GM21825 (cell line): ENCODE measurements around the gene ZNF732.
A peak's percentile ranks its signal among the peaks of the same experiment; 100 is the strongest.
"Not testable (repeated sequence)": the region's sequence is repeated elsewhere in the genome, so short reads cannot be mapped to it uniquely, and the experiment has no call there.

ENCODE experiments used
- ATAC-seq: cut with Tn5 transposase; IDR thresholded peaks from one replicate; pipeline ENCODE4 v1.9.1; 2021; ENCODE audit warnings: mild to moderate bottlenecking, moderate library complexity; ENCODE audit not compliant: unreplicated experiment

Gene ZNF732

DNA sequence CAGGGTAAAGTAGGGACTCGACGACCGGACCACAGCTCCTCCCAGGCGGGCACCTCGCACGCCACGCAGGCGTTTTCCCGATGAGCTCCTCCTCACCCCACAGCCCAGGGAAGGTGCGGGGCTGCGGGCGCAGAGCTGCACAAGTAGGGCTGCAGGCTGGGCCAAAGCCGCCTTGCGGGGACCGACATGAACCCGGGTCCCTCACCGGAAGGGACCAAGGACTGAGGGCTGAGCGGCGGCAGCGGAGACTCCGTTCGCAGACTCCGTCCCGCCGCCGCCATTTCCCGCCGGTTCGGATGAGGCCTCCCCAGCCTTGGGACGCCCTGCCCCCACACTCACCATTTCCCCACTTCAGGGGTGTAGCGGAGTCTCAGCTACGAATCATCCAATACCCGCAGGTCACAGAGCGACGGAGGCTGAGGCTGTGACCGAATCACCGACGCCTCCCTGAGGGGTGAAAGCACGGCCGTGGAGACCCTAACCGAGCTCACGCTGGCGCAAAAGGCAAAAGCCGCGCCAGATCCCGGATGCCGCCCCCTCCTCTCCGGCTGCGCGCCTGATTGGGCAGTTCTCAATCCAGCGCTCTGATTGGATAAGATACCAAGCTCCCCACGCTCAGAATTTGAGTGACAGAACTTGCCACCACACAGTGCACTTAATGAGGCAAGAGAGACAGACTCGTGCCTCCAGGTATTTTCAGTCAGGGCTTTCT, at the start of gene ZNF732:
ZNF732 (minus strand) TSS at position 506 of the 712 bp plus-strand sequence; CDS start at position 342, 164 bp downstream.
- ATAC-seq = no peak

DNA sequence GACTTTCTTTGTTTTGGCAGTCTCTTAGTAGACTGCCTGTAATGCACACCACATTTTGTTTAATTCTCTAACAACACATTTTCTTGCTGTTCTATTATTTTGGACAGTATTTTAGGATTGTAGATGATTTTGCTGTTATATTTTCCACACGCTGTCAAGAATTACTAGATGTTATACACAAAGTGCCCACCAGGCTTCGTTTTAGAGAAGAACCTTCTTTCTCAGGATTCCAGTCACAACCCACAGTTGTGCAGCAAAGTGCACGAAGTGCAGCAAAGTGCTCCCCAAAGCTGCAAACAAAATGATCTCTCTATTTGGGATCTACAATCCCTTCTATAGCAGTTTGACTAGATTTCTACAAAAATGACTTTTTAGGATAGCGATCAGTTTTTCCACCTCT, 34.7 kb upstream of the ZNF732 start:
- ATAC-seq = no peak

DNA sequence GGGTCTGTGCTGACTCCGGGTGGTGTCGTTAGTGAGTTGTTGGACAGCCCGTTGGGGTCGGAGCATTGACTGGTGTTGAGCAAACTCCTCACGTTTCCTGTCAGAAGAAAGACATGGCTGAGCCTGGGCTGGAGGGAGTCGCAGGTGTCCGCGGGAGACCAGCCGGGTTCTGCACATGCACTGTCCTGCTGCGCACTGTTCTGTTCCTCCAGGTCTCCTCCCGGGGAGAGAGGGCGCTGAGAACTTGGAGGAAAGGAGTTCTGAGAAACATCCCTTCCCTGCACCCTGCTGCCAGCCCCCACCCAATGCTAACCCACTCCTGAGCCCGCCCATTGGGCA, 33.5 kb upstream of the ZNF732 start:
- ATAC-seq = no peak

DNA sequence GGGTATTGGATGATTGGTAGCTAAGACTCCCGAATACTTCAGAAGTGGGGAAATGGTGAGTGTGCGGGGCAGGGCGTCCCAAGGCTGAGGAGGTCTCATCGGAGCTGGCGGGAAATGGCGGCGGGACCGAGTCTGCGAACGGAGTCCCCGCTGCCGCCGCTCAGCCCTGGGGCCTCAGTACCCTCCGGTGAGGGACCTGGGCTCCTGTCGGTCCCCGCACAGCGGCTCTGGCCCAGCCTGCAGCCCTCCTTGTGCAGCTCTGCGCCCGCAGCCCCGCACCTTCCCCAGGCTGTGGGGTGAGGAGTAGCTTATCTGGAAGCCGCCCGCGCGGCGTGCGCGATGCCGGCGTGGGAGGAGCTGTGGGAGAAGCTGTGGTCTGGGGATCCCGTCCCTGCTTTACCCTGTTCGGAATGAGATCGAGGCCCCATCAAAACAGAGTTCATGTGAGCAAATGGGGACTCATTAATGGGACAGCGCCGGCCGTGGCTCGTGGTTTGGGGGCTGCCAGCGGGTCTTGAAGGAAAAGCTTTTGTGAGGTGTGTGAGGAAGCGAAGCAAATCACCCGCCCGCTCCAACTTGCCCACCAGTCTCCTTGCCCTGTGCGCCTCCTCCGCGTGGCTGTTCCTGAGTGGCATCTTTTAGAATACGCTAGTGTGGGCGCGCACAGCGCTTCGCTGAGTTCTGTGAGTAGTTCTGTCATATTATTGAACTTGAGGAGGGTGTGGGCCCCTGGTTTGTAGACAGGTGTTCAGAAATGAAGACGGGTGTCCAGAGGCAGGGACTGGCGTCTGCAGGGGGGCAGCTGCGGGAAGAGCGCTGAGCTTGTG, 32.9 kb upstream of the ZNF732 start:
- peak; percentile 25 for ATAC-seq

DNA sequence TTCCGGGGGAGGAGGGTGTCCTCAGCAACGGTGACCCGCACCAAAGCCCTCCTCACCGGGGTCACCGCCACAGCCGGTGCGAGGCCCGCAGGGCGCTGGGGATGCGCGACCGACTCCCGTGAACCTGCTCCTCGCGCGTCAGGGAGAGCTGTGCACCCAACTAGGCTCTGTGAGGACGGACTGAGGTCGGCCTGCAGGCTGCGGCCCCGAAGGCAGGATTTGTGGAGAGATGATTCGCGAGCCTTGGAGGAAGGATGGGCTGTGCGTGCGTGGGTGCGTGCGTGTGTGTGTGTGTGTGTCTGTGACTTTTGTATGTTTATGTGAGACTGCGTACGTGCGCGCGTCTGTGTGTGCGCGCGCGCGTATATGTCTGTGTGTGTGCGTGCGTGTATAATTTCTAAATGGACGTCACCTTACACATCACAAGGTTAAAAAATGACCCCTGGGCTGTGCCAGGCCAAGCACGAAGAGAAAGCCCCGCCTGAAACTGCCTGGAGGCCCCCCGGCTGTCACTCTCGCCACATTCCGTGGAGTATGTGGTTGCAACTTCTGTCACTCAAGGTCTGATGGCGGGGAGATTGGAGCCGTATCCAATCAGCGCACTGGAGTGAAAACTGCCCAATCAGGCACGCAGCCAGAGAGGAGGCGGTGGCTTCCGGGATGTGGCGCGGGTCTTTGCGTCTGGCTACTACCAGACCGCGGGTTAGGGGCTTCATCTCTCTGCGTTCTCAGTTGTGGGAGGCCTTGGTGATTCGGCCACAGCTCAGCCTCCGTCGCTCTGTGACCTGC, 32.1 kb upstream of the ZNF732 start, which contains the start of gene ZNF141:
ZNF141 (plus strand) TSS at position 672 of the 789 bp plus-strand sequence. CDS start 170 bp downstream, outside the sequence.
- ATAC-seq = peak; percentile 92

DNA sequence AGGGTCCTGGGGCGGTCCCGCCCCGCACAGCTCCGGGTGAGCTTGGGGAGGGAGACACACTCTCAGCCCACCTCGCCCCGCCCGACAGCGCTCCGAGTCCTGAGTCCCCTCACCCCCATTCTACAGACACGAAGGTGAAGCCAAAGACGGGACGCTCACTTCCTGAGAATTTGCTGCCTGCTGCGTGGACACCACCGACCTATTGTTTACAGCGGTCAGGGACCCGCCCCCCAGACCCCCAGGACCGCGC, 31.5 kb upstream of the ZNF732 start:
- ATAC-seq = no peak

DNA sequence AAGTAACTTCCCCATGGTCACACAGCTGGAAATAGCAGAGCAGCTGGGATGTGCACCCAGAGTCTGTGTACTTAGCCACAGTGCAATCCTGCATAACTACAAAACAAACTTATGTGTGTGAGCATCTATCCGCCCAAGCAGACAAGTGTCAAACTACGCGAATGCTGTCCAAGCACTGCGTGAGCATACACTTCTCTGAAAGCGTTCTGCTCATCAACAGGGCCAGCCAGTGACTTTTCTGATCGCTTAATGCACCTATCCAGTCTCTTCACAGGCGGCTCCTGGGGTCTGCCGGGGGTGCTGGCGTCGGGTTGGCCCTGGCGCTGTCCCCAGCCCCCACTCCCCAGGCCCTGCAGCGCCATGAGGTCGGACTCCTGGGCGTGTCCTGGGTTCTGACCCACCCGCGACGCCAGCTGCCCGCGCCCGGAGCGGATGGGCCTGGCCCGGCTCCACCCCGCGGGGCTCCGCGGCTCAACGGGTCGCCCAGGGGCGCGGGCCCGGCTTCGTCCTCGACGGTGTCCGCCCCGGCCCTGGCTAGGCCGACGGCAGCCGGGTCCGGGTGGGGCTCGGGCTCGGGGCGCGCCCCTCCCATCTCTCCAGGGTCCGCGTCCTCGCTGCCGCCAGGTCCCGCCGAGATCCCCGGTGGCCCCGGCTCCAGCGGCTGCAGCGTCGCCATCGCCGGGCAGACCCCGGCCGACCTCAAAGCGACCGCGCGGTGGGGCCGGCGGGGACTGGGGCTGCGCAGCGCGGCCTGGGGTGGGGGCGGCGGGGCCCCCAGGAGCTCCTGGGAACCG, 31.0 kb upstream of the ZNF732 start:
- ATAC-seq = peak; percentile 3

DNA sequence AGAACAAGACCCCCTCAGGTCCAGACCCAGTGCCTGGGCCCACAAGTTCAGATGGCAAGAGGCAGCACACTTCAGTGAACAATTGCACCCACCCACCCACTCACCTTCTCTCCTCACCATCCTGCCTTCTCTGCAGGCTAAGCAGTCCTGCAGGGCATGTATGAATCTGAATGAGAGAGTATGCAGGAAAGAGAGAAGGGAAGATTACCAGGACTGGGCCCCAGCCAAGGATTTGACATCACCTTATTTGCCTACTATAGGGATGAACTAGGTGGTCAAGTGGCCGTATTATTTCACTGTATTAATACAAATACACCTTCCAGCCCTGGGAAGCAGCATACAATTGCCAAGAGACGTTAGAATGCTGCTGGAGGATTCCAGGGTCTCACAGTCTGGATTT, 30.2 kb upstream of the ZNF732 start:
- ATAC-seq = no peak

DNA sequence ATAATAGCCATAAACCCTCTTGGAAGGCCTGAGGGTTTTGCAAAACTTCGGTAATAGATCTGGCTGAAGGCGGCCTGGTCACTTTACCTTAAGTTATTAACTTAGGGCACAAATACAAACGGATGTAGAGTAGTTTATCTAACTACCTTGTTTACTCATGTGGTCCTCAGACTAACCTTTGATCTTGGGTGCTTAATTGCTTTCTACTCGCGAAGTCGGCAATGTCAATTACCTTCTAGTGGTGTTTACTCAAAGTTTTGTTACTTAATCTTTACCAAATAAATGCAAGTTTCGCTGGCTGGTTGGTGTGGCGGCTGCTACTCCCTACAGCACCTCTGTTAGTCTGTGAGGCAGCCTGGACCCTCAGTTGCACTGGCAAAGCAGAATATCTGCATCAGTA, 23.5 kb upstream of the ZNF732 start:
- ATAC-seq = no peak

DNA sequence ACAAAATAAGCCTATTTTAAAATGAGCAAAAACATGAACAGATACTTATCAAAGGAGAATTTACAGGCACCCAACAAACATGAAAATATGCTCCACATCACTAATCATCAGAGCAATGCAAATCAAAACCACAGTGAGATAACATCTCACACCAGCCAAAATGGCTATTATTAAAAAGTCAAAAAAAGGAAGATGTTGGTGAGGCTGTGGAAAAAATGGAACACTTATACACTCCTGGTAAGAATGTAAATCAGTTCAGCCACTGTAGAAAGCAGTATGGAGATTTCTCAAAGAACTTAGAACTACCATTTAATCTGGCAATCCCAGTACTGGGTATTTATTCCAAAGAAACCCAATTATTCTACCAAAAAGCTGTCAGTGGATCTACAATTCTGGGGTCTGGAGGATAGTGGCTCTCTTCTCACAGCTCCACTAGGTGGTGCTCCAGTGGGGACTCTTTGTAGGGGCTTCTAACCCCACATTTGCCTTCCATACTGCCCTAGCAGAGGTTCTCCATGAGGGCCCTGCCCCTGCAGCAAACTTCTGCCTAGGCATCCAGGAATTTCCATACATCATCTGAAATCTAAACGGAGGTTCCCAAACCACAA, 9.1 kb upstream of the ZNF732 start:
- ATAC-seq = no peak

DNA sequence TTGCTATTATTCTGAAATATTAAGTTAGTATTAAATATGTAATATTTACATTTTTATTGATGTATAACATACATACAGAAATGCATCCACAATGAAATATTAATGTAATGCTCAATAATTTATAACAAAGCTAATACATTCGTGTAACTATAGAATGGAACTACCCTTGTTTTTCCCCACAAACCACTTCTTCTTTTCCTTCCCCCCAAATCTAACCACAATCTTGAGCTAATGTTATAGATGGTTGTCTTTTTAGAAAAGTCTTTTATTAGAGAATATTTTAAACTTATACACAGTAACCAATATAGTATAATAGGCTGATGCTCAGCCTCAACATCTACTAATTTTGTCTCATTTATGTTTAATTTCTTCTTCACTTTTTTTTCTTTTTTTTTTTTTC, 4.5 kb upstream of the ZNF732 start:
- no peak for ATAC-seq

DNA sequence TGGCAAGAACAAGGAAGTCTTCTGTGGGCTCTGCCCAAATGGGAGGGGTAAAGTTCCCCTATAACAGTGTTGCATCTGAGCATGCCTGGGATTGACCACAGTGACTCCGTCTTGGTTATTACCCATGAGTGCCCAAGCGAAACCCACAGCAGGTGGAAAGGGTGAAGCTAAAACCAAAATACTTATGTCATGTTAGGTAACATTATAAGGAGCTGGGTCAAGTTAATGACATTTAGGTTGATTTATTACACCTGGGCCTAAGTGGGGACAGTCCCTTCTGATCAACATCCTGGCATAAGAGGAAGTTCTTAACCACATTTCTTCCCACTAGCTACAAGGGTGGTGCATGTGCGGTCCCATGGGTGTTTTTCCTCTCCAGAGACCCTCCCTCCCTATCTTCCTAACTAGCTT, 1.3 kb upstream of the ZNF732 start:
- ATAC-seq = peak; percentile 77

DNA sequence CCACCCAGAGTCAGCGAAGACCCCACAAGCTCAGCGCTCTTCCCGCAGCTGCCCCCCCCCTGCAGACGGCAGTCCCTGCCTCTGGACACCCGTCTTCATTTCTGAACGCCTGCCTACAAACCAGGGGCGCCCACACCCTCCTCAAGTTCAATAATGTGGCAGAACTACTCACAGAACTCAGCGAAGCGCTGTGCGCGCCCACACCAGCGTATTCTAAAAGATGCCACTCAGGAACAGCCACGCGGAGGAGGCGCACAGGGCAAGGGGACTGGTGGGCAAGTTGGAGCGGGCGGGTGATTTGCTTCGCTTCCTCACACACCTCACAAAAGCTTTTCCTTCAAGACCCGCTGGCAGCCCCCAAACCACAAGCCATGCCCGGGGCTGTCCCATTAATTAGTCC, 758 bp downstream of the ZNF732 start:
- not testable (repeated sequence) for ATAC-seq

DNA sequence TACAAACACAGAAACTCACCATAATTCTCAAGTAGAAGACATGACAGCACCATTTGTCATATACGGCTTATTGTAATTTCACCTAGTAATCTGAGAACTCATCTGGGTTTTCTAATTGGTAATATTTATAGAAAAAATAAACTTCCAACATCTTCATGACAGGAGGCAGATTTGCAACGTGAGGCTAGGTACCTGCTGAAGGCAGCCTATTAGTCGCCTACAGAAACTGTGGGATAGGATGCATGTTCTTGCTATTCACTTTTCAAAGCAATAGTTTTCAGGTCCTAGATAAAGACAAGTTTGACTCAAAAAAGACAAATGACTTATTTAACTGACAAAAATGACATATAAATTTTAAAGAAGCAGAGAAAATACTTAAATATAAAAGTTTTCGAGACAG, 2.9 kb downstream of the ZNF732 start:
- ATAC-seq = no peak

DNA sequence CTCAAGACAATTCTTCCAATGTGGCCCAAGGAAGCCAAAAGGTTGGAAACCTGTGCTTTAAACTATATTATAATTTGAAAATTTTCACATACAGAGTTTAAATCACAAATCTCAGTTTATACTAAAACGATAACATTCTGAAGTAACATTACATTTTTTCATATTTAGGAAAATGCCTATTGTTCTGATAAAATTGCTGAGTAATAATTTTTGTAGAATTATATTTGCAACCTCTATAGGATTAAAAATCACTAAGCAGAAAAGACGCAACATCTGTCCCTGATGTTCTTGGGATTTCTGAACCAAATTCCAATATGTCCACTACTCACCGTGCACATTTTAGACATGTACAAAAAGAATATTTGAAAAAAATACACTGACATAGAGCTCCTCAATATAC, 10.5 kb downstream of the ZNF732 start:
- ATAC-seq = no peak

DNA sequence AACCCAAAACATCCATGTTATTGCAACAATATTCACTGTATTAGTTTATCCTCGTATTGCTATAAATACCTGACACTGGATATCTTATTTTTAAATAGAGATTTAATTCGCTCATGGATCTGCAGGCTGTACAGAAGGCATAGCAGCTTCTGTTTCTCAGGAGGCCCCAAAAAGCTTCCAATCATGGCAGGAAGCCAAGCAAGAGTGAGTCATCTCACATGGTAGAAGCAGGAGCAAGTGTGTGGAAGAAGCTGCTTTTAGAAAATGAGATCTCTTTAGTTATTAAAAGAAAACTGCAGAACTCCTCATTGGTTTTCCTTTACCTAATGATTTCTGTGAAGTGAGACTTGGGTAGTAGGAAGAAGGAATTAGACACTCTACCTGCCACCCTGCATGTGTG, 16.4 kb downstream of the ZNF732 start:
- ATAC-seq = no peak

DNA sequence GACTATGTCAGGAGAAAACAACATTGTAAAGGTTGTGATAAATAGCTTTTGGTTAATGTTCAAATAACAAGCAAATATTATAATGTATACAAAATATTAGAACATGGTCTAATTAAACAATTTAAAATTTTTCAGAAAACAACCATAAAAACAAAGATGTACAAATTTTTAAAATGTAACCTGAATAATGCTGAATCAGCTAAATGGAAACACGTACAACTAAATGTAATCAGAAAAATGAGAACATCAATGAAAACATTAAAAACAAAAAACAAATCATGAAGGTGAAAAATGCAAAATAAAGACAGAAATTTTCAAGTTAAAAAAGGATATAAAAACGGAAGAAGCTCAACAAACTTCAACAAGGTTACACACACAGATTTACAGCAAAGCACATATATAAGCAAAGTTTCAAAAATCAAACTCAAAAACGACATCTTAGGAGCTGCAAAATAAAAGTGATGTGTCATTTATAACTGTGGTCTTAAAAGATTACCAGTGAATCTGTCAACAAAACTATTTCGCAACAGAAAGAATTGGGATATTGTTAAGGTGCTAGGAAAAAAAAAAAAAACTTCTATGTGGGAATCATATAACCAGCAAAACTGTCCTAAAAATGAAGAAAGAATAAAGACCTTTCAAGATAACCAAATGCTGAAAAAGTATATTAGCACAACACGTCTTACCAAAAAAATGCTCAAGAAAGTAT, 31.8 kb downstream of the ZNF732 start:
- no peak for ATAC-seq

DNA sequence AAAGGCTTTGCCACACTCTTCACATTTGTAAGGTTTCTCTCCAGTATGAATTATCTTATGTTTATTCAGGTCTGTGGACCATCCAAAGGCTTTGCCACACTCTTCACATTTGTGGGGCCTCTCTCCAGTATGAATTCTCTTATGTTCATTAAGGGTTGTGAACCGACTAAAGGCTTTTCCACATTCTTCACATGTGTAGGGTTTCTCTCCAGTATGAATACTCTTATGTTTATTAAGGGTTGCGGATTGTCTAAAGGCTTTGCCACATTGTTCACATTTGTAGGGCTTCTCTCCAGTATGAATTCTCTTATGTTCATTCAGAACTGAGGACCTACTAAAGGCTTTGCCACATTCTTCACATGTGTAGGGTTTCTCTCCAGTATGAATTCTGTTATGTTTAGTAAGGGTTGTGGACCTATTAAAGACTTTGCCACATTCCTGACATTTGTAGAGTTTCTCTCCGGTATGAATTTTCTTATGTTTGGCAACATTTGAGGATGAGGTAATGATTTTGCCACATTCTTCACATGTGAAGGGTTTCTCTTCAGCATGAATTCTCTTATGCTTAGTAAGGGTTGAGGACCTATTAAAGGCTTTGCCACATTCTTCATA, 33.7 kb downstream of the ZNF732 start:
- no peak for ATAC-seq

DNA sequence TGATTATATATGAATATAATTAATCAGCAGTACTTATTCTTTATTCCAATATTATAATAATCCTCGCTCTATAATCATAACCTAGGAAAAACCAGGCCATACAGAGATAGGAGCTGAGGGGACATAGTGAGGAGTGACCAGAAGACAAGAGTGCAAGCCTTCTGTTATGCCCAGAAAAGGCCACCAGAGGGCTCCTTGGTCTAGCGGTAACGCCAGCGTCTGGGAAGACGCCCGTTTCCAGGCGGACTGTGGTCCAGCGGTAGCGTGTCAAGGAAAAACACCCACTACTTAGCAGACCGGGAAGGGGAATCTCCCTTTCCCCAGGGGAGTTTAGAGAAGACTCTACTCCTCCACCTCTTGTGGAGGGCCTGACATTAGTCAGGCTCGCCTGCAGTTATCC, 46.0 kb downstream of the ZNF732 start:
- not testable (repeated sequence) for ATAC-seq

DNA sequence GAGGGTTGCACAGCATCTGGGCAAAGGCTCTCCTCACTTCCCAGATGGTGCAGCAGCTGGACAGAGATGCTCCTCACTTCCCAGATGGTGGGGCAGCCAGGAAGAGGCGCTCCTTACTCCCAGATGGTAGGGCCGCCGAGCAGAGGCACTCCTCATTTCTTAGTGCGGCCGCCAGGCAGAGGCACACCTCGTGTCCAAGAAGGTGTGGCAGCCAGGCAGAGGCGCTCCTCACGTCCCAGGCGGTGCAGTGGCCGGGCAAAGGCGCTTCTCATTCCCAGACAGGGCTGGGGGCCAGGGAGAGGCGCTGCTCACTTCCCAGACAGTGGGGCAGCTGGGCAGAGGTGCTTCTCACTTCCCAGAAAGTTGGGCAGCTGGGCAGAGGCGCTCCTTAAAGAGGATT, 48.8 kb downstream of the ZNF732 start:
- ATAC-seq = no peak
